Prostate gland (tissue), 2 donors: ENCODE measurements around the gene ZFP36L1.

Source experiments
- CTCF ChIP-seq, 4 experiments: fragments of 200-600 bp in 2 of 4; fragments of 450-650 bp in 2 of 4; sonication (generic) in 2 of 4; IDR thresholded peaks; 1 replicate in 3 of 4; 2 replicates in 1 of 4; pipeline ENCODE4 v1.5.1; 2016 to 2019; ENCODE audit warnings: antibody characterized with exemption in 4 of 4, mild to moderate bottlenecking in 2 of 4, moderate library complexity in 2 of 4
- POLR2A ChIP-seq: fragments of 450-650 bp; IDR thresholded peaks from one replicate; pipeline ENCODE4 v1.6.1; 2016; ENCODE audit warnings: antibody characterized with exemption, mild to moderate bottlenecking
- POLR2AphosphoS5 ChIP-seq: sonication (generic); formaldehyde crosslinking; IDR thresholded peaks from one replicate; pipeline ENCODE4 v1.6.1; 2017; ENCODE audit warnings: antibody characterized with exemption

GRCh38 chr14:68757618-68758081 lies 35.2 kb downstream of the ZFP36L1 start:
- TF ChIP-seq CTCF (IDR thresholded peaks at IDR 0.05): no peak
- TF ChIP-seq POLR2A: no peak
- TF ChIP-seq POLR2AphosphoS5: no peak
